ENCODE data around the gene ALS2CL. TPM values are rescaled to one million over a fixed set of nuclear protein-coding genes. Genes with fewer than 3 reads are reported as not detected.
A peak's percentile ranks its signal among the peaks of the same experiment; 100 is the strongest.

Gene ALS2CL
- total RNA-seq, 6 experiments from 2014 or later: 1.7 to 3.9 (median 2.4) TPM

GRCh38 chr3:46632792-46633191 lies 60.7 kb downstream of the ALS2CL start:
- no peak for DNase-seq
- TF ChIP-seq CTCF (IDR thresholded peaks at IDR 0.05): no peak
- no peak overlapping the region for H3K4me3 Mint-ChIP-seq
- H3K36me3 Mint-ChIP-seq (ENCODE audit: low read depth): no peaks in the 10 kb centered on the region
- H3K27me3 Mint-ChIP-seq (ENCODE audit: insufficient read depth): peaks cover 7% of the 10 kb centered on the region
- H3K4me1 Mint-ChIP-seq (ENCODE audit: low read depth): peaks cover 28% of the 10 kb centered on the region
- no peaks in the 10 kb centered on the region for H3K9me3 Mint-ChIP-seq
- H3K27ac Mint-ChIP-seq: no peak overlapping the region

- Mint-ChIP-seq H3K4me1 (ENCODE audit: low read depth) (peaks cover 28% of the 10 kb centered on the region), H3K4me3 (peak overlapping the region; percentile 64), H3K9me3 (no peaks in the 10 kb centered on the region), H3K27me3 (ENCODE audit: insufficient read depth) (peaks cover 19% of the 10 kb centered on the region), H3K36me3 (ENCODE audit: low read depth) (no peaks in the 10 kb centered on the region), H3K27ac (peak overlapping the region; percentile 19)
- TF ChIP-seq CTCF (IDR thresholded peaks at IDR 0.05): peak; percentile 92
- DNase-seq: peak; percentile 71
These were observed 63.6 kb downstream of the ALS2CL start for GRCh38 chr3:46629551-46630517.

GRCh38 chr3:46628901-46629369 lies 64.5 kb downstream of the ALS2CL start:
- no peaks in the 10 kb centered on the region for H3K9me3 Mint-ChIP-seq

GRCh38 chr3:46627078-46627477 lies 66.4 kb downstream of the ALS2CL start:
- Mint-ChIP-seq H3K4me3 (no peak overlapping the region), H3K27ac (no peak overlapping the region), H3K4me1 (ENCODE audit: low read depth) (peaks cover 14% of the 10 kb centered on the region), H3K27me3 (ENCODE audit: insufficient read depth) (peaks cover 34% of the 10 kb centered on the region), H3K9me3 (no peaks in the 10 kb centered on the region), H3K36me3 (ENCODE audit: low read depth) (no peaks in the 10 kb centered on the region)
- no peak for TF ChIP-seq CTCF (IDR thresholded peaks at IDR 0.05)
- no peak for DNase-seq

More at GRCh38 chr3:46628901-46629369, 64.5 kb downstream of the ALS2CL start:
- Mint-ChIP-seq H3K27ac (peak overlapping the region; percentile 19), H3K4me3 (peak overlapping the region; percentile 64), H3K36me3 (ENCODE audit: low read depth) (no peaks in the 10 kb centered on the region), H3K27me3 (ENCODE audit: insufficient read depth) (peaks cover 22% of the 10 kb centered on the region), H3K4me1 (ENCODE audit: low read depth) (peaks cover 28% of the 10 kb centered on the region)
- no peak for DNase-seq
- no peak for TF ChIP-seq CTCF (IDR thresholded peaks at IDR 0.05)

- TF ChIP-seq CTCF (IDR thresholded peaks at IDR 0.05): no peak
- H3K27ac Mint-ChIP-seq: no peak overlapping the region
- DNase-seq: no peak
- no peak overlapping the region for H3K4me3 Mint-ChIP-seq
- H3K9me3 Mint-ChIP-seq: no peaks in the 10 kb centered on the region
- peaks cover 14% of the 10 kb centered on the region for H3K4me1 Mint-ChIP-seq (ENCODE audit: low read depth)
- peaks cover 37% of the 10 kb centered on the region for H3K27me3 Mint-ChIP-seq (ENCODE audit: insufficient read depth)
- no peaks in the 10 kb centered on the region for H3K36me3 Mint-ChIP-seq (ENCODE audit: low read depth)
These were observed 67.4 kb downstream of the ALS2CL start for GRCh38 chr3:46626039-46626438.

Measured in HFFc6 (cell line).